CD14-positive monocyte (primary cell): ENCODE measurements around the gene NEGR1. TPM values are rescaled to one million over a fixed set of nuclear protein-coding genes. Genes with fewer than 3 reads are reported as not detected.
A peak's percentile ranks its signal among the peaks of the same experiment; 100 is the strongest.

Experiments
- DNase-seq, 3 donors: peaks; one replicate each; pipeline ENCODE4 v3.0.0-alpha.2; 2011 to 2022
- H2AFZ ChIP-seq: 2 replicates; pipeline ENCODE4 v1.6.0; 2012; ENCODE audit warnings: mild to moderate bottlenecking, low read depth, low read length, inconsistent platforms; ENCODE audit not compliant: insufficient read depth, poor library complexity, severe bottlenecking
- H3K27ac ChIP-seq, 2 donors: 1 replicate in 1 of 2; 2 replicates in 1 of 2; pipeline ENCODE4 v1.5.1; 2012 to 2013; ENCODE audit warnings: low read length in 2 of 2, control low read depth in 1 of 2, inconsistent platforms in 1 of 2, low read depth in 1 of 2, mild to moderate bottlenecking in 1 of 2
- H3K27me3 ChIP-seq, 2 donors: one replicate each; pipeline versions ENCODE4 v1.6.0 to v1.6.1; 2011 to 2013; ENCODE audit warnings: low read length in 2 of 2; ENCODE audit not compliant: control insufficient read depth in 2 of 2, insufficient read depth in 2 of 2
- H3K36me3 ChIP-seq, 2 donors: replicated peaks in 1 of 2; 1 replicate in 1 of 2; 2 replicates in 1 of 2; pipeline versions ENCODE4 v1.5.1 to v1.6.1; 2012 to 2013; ENCODE audit warnings: low read length in 2 of 2, control low read depth in 1 of 2, inconsistent platforms in 1 of 2, mild to moderate bottlenecking in 1 of 2; ENCODE audit not compliant: insufficient read depth in 2 of 2, control insufficient read depth in 1 of 2
- H3K4me1 ChIP-seq, 2 donors: 1 replicate in 1 of 2; 2 replicates in 1 of 2; pipeline versions ENCODE4 v1.5.1 to v1.6.1; 2012 to 2013; ENCODE audit warnings: low read length in 2 of 2, control low read depth in 1 of 2, inconsistent platforms in 1 of 2, mild to moderate bottlenecking in 1 of 2, moderate library complexity in 1 of 2; ENCODE audit not compliant: insufficient read depth in 2 of 2, control insufficient read depth in 1 of 2
- H3K4me2 ChIP-seq: replicated peaks from 2 replicates; pipeline ENCODE3; 2012; ENCODE audit warnings: low read length, moderate library complexity, mild to moderate bottlenecking; ENCODE audit not compliant: poor library complexity, severe bottlenecking; ENCODE audit errors: extremely low read depth
- H3K4me3 ChIP-seq, 3 experiments: fragments of 200-600 bp in 1 of 3; sonication (generic) in 1 of 3; replicated peaks in 1 of 3; 1 replicate in 2 of 3; 2 replicates in 1 of 3; pipeline ENCODE4 v1.5.1; 2011 to 2013; ENCODE audit warnings: low read length in 3 of 3, mild to moderate bottlenecking in 3 of 3, control low read depth in 2 of 3, low read depth in 2 of 3, inconsistent platforms in 1 of 3, moderate library complexity in 1 of 3
- H3K79me2 ChIP-seq: 2 replicates; pipeline ENCODE4 v1.6.0; 2012; ENCODE audit warnings: mild to moderate bottlenecking, control low read depth, inconsistent platforms, low read length, moderate library complexity; ENCODE audit not compliant: insufficient read depth
- H3K9ac ChIP-seq: 2 replicates; pipeline ENCODE4 v1.6.0; 2017; ENCODE audit warnings: low read length, mild to moderate bottlenecking; ENCODE audit not compliant: insufficient read depth, poor library complexity, severe bottlenecking
- H3K9me3 ChIP-seq, 2 donors: replicated peaks in 1 of 2; 1 replicate in 1 of 2; 2 replicates in 1 of 2; pipeline versions ENCODE4 v1.5.1 to v1.6.1; 2012 to 2013; ENCODE audit warnings: low read length in 2 of 2, control low read depth in 1 of 2; ENCODE audit not compliant: control insufficient read depth in 1 of 2, insufficient read depth in 1 of 2
- H4K20me1 ChIP-seq: 2 replicates; pipeline ENCODE4 v1.6.0; 2012; ENCODE audit warnings: mild to moderate bottlenecking, low read length, control low read depth, moderate library complexity; ENCODE audit not compliant: insufficient read depth
- H3K27ac Mint-ChIP-seq, 7 donors: one replicate each; pipeline ENCODE4 v1.8.0; 2020; ENCODE audit warnings: mild to moderate bottlenecking in 7 of 7, mixed read lengths in 7 of 7, moderate library complexity in 6 of 7, inconsistent platforms in 2 of 7
- H3K27me3 Mint-ChIP-seq, 3 donors: one replicate each; pipeline ENCODE4 v1.8.0; 2021 to 2022; ENCODE audit warnings: low read depth in 3 of 3, mild to moderate bottlenecking in 3 of 3, mixed read lengths in 3 of 3, moderate library complexity in 3 of 3, inconsistent platforms in 1 of 3
- H3K36me3 Mint-ChIP-seq, 2 donors: one replicate each; pipeline ENCODE4 v1.8.0; 2020; ENCODE audit warnings: mixed read lengths in 2 of 2, inconsistent platforms in 1 of 2, mild to moderate bottlenecking in 1 of 2
- H3K4me1 Mint-ChIP-seq: one replicate; pipeline ENCODE4 v1.8.0; 2020; ENCODE audit warnings: mild to moderate bottlenecking, mixed read lengths
- H3K4me3 Mint-ChIP-seq, 2 donors: one replicate each; pipeline ENCODE4 v1.8.0; 2020; ENCODE audit warnings: mild to moderate bottlenecking in 2 of 2, mixed read lengths in 2 of 2, moderate library complexity in 1 of 2
- H3K9me3 Mint-ChIP-seq, 7 donors: one replicate each; pipeline ENCODE4 v1.8.0; 2020 to 2022; ENCODE audit warnings: mixed read lengths in 7 of 7, mild to moderate bottlenecking in 6 of 7, moderate library complexity in 6 of 7, inconsistent platforms in 2 of 7
- CTCF ChIP-seq: fragments of 200-600 bp; IDR thresholded peaks from one replicate; pipeline ENCODE4 v1.8.0; 2022; ENCODE audit warnings: antibody characterized with exemption, mild to moderate bottlenecking
- WGBS: methylation state at CpG from one replicate; pipeline ENCODE4 v1.1.5; 2013; ENCODE audit warnings: missing lambda C conversion rate; ENCODE audit not compliant: insufficient coverage; 5-methylcytosine and 5-hydroxymethylcytosine counted together
- intact Hi-C, 2 donors: fragments of 100-400 bp; cut with micrococcal nuclease; formaldehyde crosslinking; loops; one replicate each; pipeline versions ENCODE4 v1.15.0 to v1.15.1; 2023
- polyA plus RNA-seq, 3 donors: library from polyadenylated mRNA; depleted of rRNA in 1 of 3; unstranded in 2 of 3; stranded (reverse) in 1 of 3; fragments of 300-500 nt in 2 of 3; fragments of >200 nt in 1 of 3; fragmentation: Illumina TruSeq in 2 of 3; gene quantifications; 1 replicate in 2 of 3; 2 replicates in 1 of 3; pipeline ENCODE4 v1.2.3, GENCODE V29; 2012 to 2021

Gene NEGR1
- polyA plus RNA-seq, 3 donors = 0.03 to 0.15 (median 0.13) TPM

GRCh38 chr1:71393301-71393700, 889.0 kb downstream of the NEGR1 start:
- H3K27ac ChIP-seq = no peak overlapping the region
- no peaks in the 10 kb centered on the region for H3K79me2 ChIP-seq
- TF ChIP-seq CTCF = no peak
- intact Hi-C loops = no loop called here
- DNase-seq = no peak
- H3K36me3 Mint-ChIP-seq = peaks cover 0 to 5% of the 10 kb centered on the region in 2 donors
- H3K9ac ChIP-seq = no peak overlapping the region
- no peaks in the 10 kb centered on the region for H3K4me1 Mint-ChIP-seq
- no peak overlapping the region for H3K4me3 Mint-ChIP-seq
- H3K4me2 ChIP-seq = no peak overlapping the region
- no peak overlapping the region for H3K27ac Mint-ChIP-seq
- no peak overlapping the region for H3K4me3 ChIP-seq
- no peaks in the 10 kb centered on the region for H3K36me3 ChIP-seq
- H4K20me1 ChIP-seq = no peaks in the 10 kb centered on the region
- H2AFZ ChIP-seq = no peak overlapping the region
- H3K9me3 Mint-ChIP-seq = peaks cover 10 to 47% (median 29%) of the 10 kb centered on the region in 7 donors
- H3K27me3 Mint-ChIP-seq = peaks cover 0 to 3% (median 0%) of the 10 kb centered on the region in 3 donors
- H3K4me1 ChIP-seq = no peaks in the 10 kb centered on the region
- no peaks in the 10 kb centered on the region for H3K27me3 ChIP-seq
- H3K9me3 ChIP-seq = peaks cover 14 to 19% of the 10 kb centered on the region in 2 donors

GRCh38 chr1:71390518-71390917, 891.8 kb downstream of the NEGR1 start:
- H3K4me2 ChIP-seq = no peak overlapping the region
- H3K36me3 ChIP-seq = no peaks in the 10 kb centered on the region
- WGBS = no CpG with 5 or more reads among the region's 2 CpGs
- no peak for TF ChIP-seq CTCF
- H3K4me1 ChIP-seq = no peaks in the 10 kb centered on the region
- H3K9me3 ChIP-seq = peaks cover 14 to 23% of the 10 kb centered on the region in 2 donors
- peaks cover 19 to 50% (median 30%) of the 10 kb centered on the region in 7 donors for H3K9me3 Mint-ChIP-seq
- no peak overlapping the region for H3K9ac ChIP-seq
- intact Hi-C loops = no loop called here
- H3K79me2 ChIP-seq = no peaks in the 10 kb centered on the region
- no peaks in the 10 kb centered on the region for H3K4me1 Mint-ChIP-seq
- H3K4me3 ChIP-seq = no peak overlapping the region
- H2AFZ ChIP-seq = no peak overlapping the region
- no peak overlapping the region for H3K27ac ChIP-seq
- no peaks in the 10 kb centered on the region for H3K27me3 ChIP-seq
- no peak for DNase-seq
- H4K20me1 ChIP-seq = no peaks in the 10 kb centered on the region
- H3K4me3 Mint-ChIP-seq = no peak overlapping the region
- H3K27ac Mint-ChIP-seq = peak overlapping the region in 1 of 7 donors; percentile 22
- peaks cover 0 to 3% (median 0%) of the 10 kb centered on the region in 3 donors for H3K27me3 Mint-ChIP-seq
- peaks cover 0 to 5% of the 10 kb centered on the region in 2 donors for H3K36me3 Mint-ChIP-seq
